Adipocyte (in vitro differentiated cells): ENCODE results near the gene CSPG4.
A peak's percentile ranks its signal among the peaks of the same experiment; 100 is the strongest.
"Not testable (repeated sequence)": the region's sequence is repeated elsewhere in the genome, so short reads cannot be mapped to it uniquely, and the experiment has no call there.

Experiments used
- DNase-seq: peaks from one replicate; pipeline ENCODE4 v3.0.0-alpha.2; 2015; ENCODE audit warnings: low read depth
- H3K27me3 ChIP-seq: replicated peaks from 2 replicates; pipeline ENCODE4 v1.7.0; 2013; ENCODE audit warnings: mild to moderate bottlenecking, low read length, moderate library complexity; ENCODE audit not compliant: control insufficient read depth, insufficient read depth
- H3K36me3 ChIP-seq: 2 replicates; pipeline ENCODE4 v1.7.0; 2013; ENCODE audit warnings: low read length, mild to moderate bottlenecking, moderate library complexity; ENCODE audit not compliant: control insufficient read depth, insufficient read depth, severe bottlenecking
- H3K4me1 ChIP-seq: 2 replicates; pipeline ENCODE4 v1.7.0; 2013; ENCODE audit warnings: mild to moderate bottlenecking, low read length, moderate library complexity; ENCODE audit not compliant: control insufficient read depth, insufficient read depth
- H3K4me3 ChIP-seq: 2 replicates; pipeline ENCODE4 v1.7.0; 2013; ENCODE audit warnings: mild to moderate bottlenecking, low read length, moderate library complexity
- H3K9ac ChIP-seq: 2 replicates; pipeline ENCODE4 v1.7.0; 2013; ENCODE audit warnings: mild to moderate bottlenecking, low read length, moderate library complexity
- H3K9me3 ChIP-seq: 2 replicates; pipeline ENCODE4 v1.7.0; 2013; ENCODE audit warnings: mild to moderate bottlenecking, low read length, moderate library complexity; ENCODE audit not compliant: control insufficient read depth

CSPG4 gene

GRCh38 chr15:75712668-75713337 lies at the start of gene CSPG4:
Gene CSPG4 (minus strand): TSS chr15:75712848. CDS start chr15:75712755, 93 bp downstream.
- Histone ChIP-seq H3K9ac (peak within 1 kb of the TSS; percentile 91), H3K36me3 (no peaks in the 10 kb centered on the region), H3K27me3 (no peaks in the 10 kb centered on the region), H3K4me1 (peaks cover 33% of the 10 kb centered on the region), H3K9me3 (no peaks in the 10 kb centered on the region), H3K4me3 (peak within 1 kb of the TSS; percentile 87)
- DNase-seq = peak; percentile 91

DNA sequence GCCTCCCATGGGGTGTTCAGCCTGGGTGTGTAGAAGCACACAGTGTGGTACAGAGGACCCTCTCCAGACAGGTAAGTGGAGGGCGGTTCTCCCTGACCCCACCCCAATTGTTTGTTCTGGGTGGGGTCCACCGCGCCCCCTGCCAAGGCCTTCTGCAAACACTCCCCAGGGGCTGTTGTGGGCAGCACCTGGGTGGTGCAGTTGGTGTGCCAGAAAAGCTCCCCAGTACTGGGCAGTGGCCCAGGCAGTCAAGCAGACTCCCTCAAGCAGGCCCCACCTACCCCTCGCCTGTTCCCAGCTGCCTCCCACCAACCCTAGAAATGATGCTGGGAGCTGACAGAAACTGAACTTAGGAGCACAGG lies 49.7 kb upstream of the CSPG4 start:
- not testable (repeated sequence) for DNase-seq, H3K36me3 ChIP-seq

GRCh38 chr15:75761446-75762356 lies 49.1 kb upstream of the CSPG4 start:
- DNase-seq = no peak
- peaks cover 9% of the 10 kb centered on the region for H3K4me1 ChIP-seq

More for the DNA sequence above, 49.7 kb upstream of the CSPG4 start:
- not testable (repeated sequence) for H3K9ac ChIP-seq, H3K9me3 ChIP-seq, H3K27me3 ChIP-seq, H3K4me1 ChIP-seq, H3K4me3 ChIP-seq

GRCh38 chr15:75760704-75761435 lies 48.2 kb upstream of the CSPG4 start:
- Histone ChIP-seq H3K9ac (no peak overlapping the region), H3K36me3 (no peaks in the 10 kb centered on the region), H3K9me3 (no peaks in the 10 kb centered on the region), H3K27me3 (peaks cover 6% of the 10 kb centered on the region), H3K4me1 (peaks cover 9% of the 10 kb centered on the region), H3K4me3 (no peak overlapping the region)
- no peak for DNase-seq

More at GRCh38 chr15:75761446-75762356, 49.1 kb upstream of the CSPG4 start:
- peaks cover 6% of the 10 kb centered on the region for H3K27me3 ChIP-seq
- H3K9me3 ChIP-seq = no peaks in the 10 kb centered on the region
- H3K9ac ChIP-seq = no peak overlapping the region
- H3K4me3 ChIP-seq = no peak overlapping the region
- H3K36me3 ChIP-seq = no peaks in the 10 kb centered on the region

DNA sequence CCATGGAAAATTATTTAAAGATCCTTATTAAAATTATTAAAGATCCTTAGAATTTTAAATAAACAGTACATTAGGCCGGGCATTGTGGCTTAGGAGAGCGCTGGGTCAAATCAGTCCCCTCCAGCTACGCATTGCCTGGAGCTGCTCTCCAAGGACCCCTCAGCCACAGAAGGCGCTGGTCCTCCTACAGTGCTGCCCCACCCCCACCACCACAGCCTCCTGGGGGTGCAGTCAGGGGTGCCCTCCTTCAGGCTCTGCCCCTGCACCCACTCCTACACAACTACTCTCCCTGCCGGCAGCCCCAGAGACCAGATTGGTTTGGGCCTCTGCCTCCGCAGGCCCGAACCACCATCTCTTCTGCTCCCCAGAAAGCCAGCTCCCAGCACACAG lies 47.5 kb upstream of the CSPG4 start:
- H3K4me3 ChIP-seq, DNase-seq, H3K9ac ChIP-seq, H3K36me3 ChIP-seq, H3K27me3 ChIP-seq, H3K4me1 ChIP-seq, H3K9me3 ChIP-seq: not testable (repeated sequence)

GRCh38 chr15:75759416-75760130 lies 46.9 kb upstream of the CSPG4 start:
- Histone ChIP-seq H3K27me3 (peaks cover 6% of the 10 kb centered on the region), H3K4me1 (peaks cover 9% of the 10 kb centered on the region), H3K9me3 (no peaks in the 10 kb centered on the region), H3K4me3 (peak overlapping the region; percentile 79), H3K36me3 (no peaks in the 10 kb centered on the region), H3K9ac (no peak overlapping the region)
- peak; percentile 4 for DNase-seq

- peak; percentile 94 for DNase-seq
- H3K4me1 ChIP-seq = peaks cover 9% of the 10 kb centered on the region
- no peaks in the 10 kb centered on the region for H3K9me3 ChIP-seq
- H3K36me3 ChIP-seq = no peaks in the 10 kb centered on the region
- peaks cover 6% of the 10 kb centered on the region for H3K27me3 ChIP-seq
- H3K4me3 ChIP-seq = peak overlapping the region; percentile 79
- peak overlapping the region; percentile 77 for H3K9ac ChIP-seq
Measured at GRCh38 chr15:75758071-75758872, 45.6 kb upstream of the CSPG4 start.

DNA sequence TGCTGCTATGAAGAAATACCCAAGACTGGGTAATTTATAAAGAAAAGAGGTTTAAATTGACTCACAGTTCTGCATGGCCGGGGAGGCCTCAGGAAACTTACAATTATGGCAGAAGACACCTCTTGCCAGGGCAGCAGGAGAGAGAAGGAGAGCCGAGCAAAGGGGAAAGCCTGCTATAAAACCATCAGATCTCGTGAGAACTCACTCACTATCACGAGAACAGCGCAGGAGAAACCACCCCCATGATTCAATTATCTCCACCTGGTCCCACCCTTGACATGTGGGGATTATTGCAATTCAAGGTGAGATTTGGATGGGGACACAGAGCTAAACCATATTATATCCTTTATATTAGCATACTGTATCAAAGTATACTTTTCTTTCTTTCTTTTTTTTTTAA lies 42.2 kb upstream of the CSPG4 start:
- not testable (repeated sequence) for H3K4me3 ChIP-seq, H3K9ac ChIP-seq, H3K27me3 ChIP-seq, DNase-seq, H3K36me3 ChIP-seq, H3K9me3 ChIP-seq, H3K4me1 ChIP-seq

- Histone ChIP-seq H3K9ac (no peak overlapping the region), H3K4me3 (no peak overlapping the region), H3K9me3 (no peaks in the 10 kb centered on the region), H3K27me3 (no peaks in the 10 kb centered on the region), H3K4me1 (peaks cover 2% of the 10 kb centered on the region), H3K36me3 (no peaks in the 10 kb centered on the region)
- DNase-seq = no peak
Measured at GRCh38 chr15:75753145-75753544, 40.5 kb upstream of the CSPG4 start.

DNA sequence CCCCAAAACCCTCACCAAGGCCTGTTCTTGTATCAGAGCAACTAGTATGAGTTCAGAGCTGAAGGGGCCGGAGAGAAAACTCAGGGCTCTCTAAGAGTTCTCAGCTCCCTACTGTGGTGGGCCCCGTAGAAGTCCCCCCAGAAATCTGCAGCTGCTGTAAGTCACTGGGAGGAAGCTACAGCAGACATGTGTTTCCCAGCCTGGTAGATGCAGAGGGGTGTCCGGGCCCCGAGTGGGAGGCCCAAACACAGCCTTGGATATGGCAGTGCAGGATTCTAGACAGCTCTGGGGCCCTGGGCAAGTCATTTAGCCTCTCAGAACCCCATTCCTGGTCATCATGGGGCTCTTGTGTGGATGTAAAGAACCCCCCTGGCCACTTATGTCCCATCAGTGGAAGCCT lies 39.2 kb upstream of the CSPG4 start:
- no peak for DNase-seq
- Histone ChIP-seq H3K9ac (no peak overlapping the region), H3K27me3 (no peaks in the 10 kb centered on the region), H3K9me3 (no peaks in the 10 kb centered on the region), H3K4me1 (no peaks in the 10 kb centered on the region), H3K36me3 (no peaks in the 10 kb centered on the region), H3K4me3 (no peak overlapping the region)
